ENCODE results near the gene TCOF1.

The TCOF1 gene

DNA sequence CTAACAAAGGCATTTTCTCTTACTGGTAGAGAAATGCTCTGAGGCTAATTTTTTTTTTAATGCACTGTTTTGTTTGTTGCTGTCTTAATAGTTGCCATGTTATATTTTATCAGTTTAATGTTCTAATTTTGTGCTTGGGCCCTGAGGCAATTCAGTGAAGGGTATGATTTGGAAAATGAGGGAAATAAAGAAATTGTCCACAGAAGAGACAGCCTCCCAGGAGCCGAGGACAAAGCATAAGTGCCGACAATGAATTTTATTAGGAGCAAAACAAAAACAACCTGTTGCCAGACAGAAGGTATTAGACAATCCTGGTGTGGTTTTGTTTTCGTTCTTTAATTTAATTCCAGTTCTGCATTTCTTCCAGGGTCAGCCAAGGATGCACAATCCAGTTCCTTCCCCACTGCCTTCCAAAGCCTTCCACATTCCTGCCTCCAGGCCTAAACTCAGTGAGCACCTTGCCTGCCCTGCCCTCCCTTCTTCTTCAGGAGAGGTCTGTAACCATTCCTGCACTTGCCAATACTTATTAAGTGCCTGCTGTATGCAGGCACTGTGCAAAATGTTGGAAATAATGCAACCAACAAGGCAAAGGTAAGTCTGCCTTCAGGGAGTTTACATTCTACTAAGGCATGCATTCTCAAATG is 4.3 kb upstream of the TCOF1 start:
- no peak for DNase-seq

GRCh38 chr5:150355791-150356190 is 1.7 kb upstream of the TCOF1 start:
- DNase-seq = no peak

GRCh38 chr5:150356575-150357294 is 762 bp upstream of the TCOF1 start:
- no peak for DNase-seq

DNA sequence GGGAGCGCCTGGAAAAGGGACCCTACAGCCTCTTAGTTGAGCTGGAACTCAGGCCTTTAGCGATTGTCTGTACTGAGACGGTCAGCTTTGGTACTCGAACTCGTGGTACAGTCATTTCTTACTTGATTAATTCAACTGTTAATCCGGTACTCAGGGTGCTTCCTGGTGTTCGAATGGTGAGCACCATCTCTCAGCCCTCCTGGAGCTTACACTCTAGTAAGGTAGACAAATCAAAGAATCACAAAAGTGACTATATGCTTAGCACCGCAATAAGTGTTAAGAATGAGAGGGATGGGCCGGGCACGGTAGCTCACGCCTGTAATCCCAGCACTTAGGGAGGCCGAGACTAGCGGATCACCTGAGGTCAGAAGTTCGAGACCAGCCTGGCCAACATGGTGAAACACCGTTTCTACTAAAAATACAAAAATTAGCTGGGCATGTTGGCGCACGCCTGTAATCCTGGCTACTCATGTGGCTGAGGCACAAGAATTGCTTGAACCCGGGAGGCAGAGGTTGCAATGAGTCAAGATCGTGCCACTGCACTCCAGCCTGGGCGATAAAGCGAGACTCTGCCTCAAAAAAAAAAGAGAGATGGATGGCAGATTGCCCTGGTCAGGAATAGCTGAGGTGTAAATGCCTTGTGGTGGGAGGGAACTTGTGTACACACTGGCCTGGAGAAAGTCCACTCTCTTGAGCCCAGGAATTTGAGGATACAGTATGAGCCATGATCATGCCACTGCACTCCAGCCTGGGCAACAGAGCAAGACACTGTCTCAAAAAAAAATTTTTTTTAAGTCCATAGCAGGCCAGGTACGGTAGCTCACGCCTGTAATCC is 981 bp downstream of the TCOF1 start:
- no peak for DNase-seq

GRCh38 chr5:150361301-150361700 is 3.8 kb downstream of the TCOF1 start:
- DNase-seq = no peak

DNA sequence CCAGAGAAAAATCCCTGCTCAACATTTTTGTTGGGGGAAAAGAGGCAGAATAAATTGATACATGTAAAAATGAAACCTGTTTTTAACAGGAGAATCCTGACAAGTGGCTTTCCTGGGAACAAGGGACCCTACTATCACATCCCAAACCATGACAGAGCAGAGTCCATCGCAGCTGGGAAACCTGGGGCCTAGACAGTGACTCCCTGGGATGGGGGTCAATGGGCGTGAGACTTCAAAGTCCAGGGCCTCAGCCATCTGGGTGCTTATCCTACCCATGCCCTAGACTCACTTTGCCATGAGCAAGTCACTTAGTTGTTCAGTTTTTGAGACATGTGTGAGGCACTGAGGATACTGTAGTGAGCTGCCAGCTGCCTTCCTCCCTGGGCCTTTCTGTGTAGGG is 5.7 kb downstream of the TCOF1 start:
- DNase-seq = no peak

DNA sequence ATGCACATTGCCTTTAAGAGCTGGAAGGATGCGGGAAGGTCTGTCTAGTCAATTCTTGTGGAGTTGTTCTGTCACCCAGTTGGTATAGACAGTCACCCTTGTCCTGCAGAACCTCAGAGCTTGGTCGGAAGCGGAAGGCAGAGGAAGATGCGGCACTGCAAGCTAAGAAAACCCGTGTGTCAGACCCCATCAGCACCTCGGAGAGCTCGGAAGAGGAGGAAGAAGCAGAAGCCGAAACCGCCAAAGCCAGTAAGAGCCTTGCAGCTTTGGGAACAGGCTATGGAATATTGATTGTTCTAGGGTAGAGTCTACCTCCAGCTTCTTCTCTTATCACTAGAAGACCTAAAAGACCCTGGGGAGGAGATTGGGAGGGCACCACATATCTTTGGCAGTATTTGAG is 6.5 kb downstream of the TCOF1 start:
- no peak for DNase-seq

DNA sequence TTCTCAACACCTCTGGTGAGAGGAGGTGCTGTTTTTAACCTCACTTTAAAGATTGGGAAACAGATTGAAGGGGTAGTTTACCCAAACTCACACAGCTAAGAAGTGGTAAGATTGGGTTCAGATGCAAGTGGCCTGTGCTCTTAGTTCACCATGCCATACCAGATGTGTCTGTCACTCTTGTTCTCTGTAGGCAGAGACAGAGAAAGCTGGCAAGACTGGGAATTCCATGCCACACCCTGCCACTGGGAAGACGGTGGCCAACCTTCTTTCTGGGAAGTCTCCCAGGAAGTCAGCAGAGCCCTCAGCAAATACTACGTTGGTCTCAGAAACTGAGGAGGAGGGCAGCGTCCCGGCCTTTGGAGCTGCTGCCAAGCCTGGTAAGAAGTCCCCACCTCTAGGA is 11.0 kb downstream of the TCOF1 start:
- DNase-seq = no peak

DNA sequence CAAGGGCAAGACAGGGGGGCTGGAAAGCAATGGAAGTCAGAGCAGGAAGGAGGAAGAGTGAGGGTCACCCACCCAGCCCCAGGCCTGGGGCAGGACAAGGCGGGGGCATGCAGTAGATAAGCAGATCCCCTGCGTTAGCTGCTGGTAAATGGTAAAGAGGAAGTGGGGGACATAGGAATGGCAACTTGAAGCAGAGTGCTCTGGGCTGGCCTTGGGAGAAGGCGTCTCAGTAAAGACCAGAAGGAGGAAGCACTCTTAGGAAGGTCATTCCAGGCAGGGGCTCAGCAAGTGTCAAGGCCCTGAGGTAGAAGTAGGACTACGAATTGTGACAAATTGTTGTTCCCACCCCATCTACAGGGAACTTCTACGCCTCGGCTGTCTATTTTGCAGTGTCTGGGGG is 15.1 kb downstream of the TCOF1 start:
- DNase-seq = no peak

- DNase-seq = no peak
Measured at GRCh38 chr5:150374651-150375050, 17.2 kb downstream of the TCOF1 start.

DNA sequence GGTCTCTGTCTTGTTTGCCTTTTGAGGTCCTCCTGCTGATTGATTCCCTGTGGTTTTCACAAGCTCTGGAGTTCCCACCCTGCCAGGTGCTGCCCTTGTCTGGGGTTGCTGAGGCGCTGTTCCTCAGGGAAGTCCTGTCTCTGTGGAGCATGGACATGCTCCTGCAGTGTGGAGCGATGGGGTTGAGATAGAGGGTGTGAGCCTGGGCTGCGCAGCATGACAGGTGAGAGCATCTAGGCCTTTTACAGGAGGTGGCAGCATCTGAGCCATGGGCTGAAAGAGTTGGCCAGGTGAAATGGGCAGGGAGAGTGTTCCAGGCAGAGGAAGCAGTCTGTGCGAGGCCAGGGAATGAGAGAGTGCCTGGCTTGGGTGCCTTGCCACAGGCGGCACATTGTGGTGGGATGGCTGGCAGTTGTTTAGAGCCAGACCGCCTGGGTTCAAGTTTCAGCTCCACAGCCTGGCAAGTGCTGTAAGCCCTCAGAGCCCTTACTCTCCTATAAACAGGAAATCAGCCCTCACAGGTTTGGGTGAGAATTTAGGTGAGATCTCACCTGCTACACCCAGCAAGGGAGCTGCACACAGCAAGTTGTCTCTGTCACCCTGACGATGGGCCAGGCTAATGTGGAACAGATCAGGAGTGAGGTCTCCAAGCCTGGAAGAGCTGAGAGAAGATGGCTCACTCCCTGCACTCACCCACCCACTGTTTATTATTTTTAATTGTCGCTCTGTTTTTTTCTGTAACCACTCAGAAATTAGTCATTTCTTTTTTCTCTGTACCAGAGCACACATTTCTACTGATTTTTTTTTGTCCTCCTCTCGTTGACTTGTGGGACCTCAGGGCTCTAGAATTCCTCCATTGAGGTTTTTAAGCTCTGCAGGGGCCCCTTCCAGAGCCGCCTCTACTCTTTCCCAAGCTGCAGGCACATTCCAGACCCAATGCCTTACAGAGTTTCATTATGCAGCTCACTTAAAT is 19.6 kb downstream of the TCOF1 start:
- DNase-seq = no peak

- no peak for DNase-seq
Measured at GRCh38 chr5:150377964-150378694, 20.6 kb downstream of the TCOF1 start.

DNA sequence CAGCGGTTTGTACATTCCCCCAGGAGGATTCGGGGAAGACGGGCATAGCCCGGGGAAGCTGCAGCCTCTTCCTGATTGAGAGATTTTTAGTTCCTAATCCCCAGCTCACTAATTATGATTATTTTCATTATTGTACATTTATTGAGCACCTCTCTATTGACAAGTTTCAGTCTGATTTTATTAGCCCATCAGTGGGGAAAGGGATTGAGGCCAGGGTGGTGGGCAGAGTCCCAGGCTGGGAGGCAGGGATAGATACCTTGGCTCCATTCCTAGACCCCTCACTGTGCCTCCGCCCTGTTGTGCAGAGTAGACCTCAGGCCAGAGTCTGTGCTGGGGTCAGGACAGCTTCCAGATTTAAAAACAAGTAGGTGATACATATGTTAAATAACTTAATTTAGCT is 27.2 kb downstream of the TCOF1 start:
- no peak for DNase-seq

- no peak for DNase-seq
Measured at GRCh38 chr5:150386024-150386855, 28.7 kb downstream of the TCOF1 start.

DNA sequence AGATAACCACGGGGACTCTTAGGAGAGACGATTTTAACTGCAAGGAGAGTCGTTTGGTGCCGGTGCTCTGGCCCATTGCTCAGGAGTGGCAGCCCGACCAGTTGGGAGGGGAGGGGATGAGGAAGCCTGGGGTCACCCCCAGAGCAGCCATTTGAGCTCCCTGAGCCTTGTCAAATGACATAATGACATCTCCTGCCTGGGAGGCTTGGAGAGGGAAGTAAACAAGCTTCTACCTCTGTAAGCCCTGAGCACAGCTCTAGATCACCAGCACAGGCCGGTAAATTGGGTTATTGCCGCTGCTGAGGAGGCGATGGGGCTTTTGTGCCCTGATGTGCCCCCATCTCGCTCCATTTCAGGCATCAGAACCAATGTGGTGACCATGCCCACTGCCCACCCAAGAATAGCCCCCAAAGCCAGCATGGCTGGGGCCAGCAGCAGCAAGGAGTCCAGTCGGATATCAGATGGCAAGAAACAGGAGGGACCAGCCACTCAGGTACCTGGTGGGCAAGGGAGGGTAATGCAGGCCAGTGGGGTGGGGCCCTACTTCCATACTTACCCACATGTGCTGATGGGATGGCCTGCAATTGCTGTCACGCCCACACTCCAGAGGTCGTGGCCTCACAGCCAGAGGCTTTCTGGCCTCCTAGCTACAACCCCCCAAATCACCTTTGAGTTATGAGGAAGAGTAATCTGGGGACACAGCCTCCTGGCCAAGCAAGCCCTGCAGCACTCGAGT is 32.2 kb downstream of the TCOF1 start:
- no peak for DNase-seq

DNA sequence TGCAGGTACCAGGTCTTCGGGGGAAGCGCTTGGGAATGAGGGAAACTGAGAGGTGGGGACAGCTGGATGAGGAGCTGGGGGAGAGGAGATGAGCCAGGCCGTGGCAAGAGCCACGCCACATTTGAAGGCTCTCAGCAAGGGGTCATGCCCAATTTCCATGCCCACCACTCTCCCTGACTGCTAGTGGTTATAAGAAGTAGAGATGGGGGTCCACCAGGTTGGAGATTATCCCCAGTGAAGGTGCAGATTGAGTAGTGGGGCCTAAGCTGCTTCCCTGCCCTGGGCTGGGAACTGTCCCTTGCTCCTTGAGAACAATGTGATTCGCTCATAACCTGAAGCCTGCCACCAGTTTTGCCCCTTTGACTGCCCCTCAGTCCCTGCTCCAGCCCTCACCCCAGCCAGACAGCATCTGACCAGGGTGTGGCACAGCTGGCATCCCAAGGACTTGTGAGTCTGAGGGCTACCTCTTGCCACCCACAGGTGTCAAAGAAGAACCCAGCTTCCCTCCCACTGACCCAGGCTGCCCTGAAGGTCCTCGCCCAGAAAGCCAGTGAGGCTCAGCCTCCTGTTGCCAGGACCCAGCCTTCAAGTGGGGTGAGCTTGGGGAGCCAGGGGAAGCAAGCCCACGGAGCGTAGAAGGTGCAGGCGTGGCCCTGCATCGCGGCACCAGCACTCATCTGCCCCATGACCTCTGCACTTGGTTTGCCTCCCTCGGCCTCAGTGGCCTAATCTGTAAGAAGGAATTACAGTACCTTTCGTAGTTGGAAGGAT is 33.8 kb downstream of the TCOF1 start:
- DNase-seq = no peak

DNA sequence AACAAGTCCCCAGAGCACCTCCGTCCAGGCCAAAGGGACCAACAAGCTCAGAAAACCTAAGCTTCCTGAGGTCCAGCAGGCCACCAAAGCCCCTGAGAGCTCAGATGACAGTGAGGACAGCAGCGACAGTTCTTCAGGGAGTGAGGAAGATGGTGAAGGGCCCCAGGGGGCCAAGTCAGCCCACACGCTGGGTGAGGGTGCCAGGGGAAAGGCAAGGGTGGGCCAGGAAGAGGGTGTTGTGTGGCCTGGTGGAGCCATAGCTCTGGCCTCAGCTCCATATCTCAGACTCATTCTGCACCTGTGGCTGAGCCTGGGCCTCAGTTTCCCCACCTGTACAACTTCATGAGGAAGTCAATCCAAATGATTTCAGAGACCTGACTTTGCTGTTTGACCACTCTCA is 34.5 kb downstream of the TCOF1 start:
- no peak for DNase-seq

DNA sequence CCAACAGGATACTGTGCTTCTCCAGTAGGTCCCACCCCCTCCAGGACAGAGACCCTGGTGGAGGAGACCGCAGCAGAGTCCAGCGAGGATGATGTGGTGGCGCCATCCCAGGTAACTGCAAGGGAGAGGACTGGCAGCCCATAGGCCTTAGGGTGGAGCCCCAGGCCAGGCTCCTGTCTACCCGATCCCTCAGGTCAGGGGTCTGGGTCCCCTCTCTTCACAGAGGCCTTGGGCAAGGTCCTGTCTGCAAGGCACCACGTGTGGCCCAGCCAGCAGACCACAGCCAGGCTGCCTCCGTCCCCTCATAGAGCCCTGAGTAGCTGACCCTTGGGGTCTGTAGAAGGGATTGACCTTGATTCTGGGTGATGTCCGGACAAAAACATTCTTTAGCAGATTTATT is 35.2 kb downstream of the TCOF1 start:
- no peak for DNase-seq

- DNase-seq = no peak
Measured at GRCh38 chr5:150393096-150393645, 35.7 kb downstream of the TCOF1 start.
